ENCODE data around the gene RNGTT. TPM values are rescaled to one million over a fixed set of nuclear protein-coding genes. Genes with fewer than 3 reads are reported as not detected.

Gene RNGTT
- total RNA-seq, 1 donor from 2014 or later: 23.3 TPM

GRCh38 chr6:88920774-88921733 is 42.4 kb downstream of the RNGTT start:
- Mint-ChIP-seq H3K27ac (ENCODE audit: unreplicated experiment) (no peak overlapping the region), H3K4me1 (no peaks in the 10 kb centered on the region), H3K9me3 (no peaks in the 10 kb centered on the region), H3K27me3 (ENCODE audit: low read depth) (no peaks in the 10 kb centered on the region), H3K4me3 (no peak overlapping the region), H3K36me3 (ENCODE audit: low read depth) (peaks cover 16% of the 10 kb centered on the region)
- TF ChIP-seq, protein P1, sequence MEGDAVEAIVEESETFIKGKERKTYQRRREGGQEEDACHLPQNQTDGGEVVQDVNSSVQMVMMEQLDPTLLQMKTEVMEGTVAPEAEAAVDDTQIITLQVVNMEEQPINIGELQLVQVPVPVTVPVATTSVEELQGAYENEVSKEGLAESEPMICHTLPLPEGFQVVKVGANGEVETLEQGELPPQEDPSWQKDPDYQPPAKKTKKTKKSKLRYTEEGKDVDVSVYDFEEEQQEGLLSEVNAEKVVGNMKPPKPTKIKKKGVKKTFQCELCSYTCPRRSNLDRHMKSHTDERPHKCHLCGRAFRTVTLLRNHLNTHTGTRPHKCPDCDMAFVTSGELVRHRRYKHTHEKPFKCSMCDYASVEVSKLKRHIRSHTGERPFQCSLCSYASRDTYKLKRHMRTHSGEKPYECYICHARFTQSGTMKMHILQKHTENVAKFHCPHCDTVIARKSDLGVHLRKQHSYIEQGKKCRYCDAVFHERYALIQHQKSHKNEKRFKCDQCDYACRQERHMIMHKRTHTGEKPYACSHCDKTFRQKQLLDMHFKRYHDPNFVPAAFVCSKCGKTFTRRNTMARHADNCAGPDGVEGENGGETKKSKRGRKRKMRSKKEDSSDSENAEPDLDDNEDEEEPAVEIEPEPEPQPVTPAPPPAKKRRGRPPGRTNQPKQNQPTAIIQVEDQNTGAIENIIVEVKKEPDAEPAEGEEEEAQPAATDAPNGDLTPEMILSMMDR (conservative IDR thresholded peaks at IDR 0.05): no peak
- no peak for DNase-seq (ENCODE audit: low read depth, low spot score)

DNA sequence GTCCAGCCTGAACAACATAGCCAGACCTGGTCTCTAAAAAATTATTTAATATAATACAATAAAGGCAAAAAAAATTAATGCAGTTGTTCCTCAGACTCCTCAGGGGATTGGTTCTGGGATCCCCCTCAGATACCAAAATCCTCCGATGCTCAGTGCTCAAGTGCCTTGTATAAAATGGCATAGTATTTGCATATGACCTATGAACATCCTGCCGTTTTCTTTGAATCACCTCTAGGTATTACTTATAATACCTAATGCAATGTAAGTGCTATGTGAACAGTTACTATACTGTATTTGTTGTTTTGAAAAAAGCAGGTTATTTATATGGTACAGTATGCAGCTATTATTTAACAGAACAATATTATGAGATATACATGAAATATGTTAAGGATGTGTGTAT is 43.3 kb downstream of the RNGTT start:
- peaks cover 20% of the 10 kb centered on the region for H3K36me3 Mint-ChIP-seq (ENCODE audit: low read depth)
- no peaks in the 10 kb centered on the region for H3K4me1 Mint-ChIP-seq

DNA sequence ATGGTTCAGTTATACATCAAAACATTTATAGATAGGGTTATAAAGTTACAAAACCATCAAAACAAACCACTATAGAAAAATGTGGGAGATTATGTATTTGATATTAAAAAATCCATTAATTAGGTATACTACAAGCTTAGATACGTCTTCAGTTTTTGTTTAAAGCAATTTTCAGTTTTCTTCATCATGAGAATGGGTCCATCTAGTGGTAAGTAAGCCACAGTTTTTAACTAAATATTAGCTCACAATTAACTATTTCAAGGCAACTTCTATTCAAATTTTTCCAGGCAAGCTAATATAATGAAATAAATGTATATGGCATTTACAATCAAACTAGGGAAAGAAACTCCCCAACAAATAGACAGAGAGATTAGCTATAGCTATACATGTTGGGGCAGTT is 44.4 kb downstream of the RNGTT start:
- H3K9me3 Mint-ChIP-seq: peaks cover 7% of the 10 kb centered on the region
- no peak overlapping the region for H3K4me3 Mint-ChIP-seq
- TF ChIP-seq, protein P1 (conservative IDR thresholded peaks at IDR 0.05): peak; percentile 43
- H3K27me3 Mint-ChIP-seq (ENCODE audit: low read depth): no peaks in the 10 kb centered on the region
- no peak overlapping the region for H3K27ac Mint-ChIP-seq (ENCODE audit: unreplicated experiment)
- no peak for DNase-seq (ENCODE audit: low read depth, low spot score)
- H3K36me3 Mint-ChIP-seq (ENCODE audit: low read depth): peaks cover 20% of the 10 kb centered on the region
- no peaks in the 10 kb centered on the region for H3K4me1 Mint-ChIP-seq

More for the DNA sequence above, 43.3 kb downstream of the RNGTT start:
- Mint-ChIP-seq H3K4me3 (no peak overlapping the region), H3K27me3 (ENCODE audit: low read depth) (no peaks in the 10 kb centered on the region), H3K9me3 (peaks cover 3% of the 10 kb centered on the region), H3K27ac (ENCODE audit: unreplicated experiment) (no peak overlapping the region)
- DNase-seq (ENCODE audit: low read depth, low spot score): no peak
- TF ChIP-seq, protein P1 (conservative IDR thresholded peaks at IDR 0.05): no peak

- H3K9me3 Mint-ChIP-seq: peaks cover 7% of the 10 kb centered on the region
- H3K27me3 Mint-ChIP-seq (ENCODE audit: low read depth): no peaks in the 10 kb centered on the region
- peaks cover 10% of the 10 kb centered on the region for H3K36me3 Mint-ChIP-seq (ENCODE audit: low read depth)
- no peak overlapping the region for H3K27ac Mint-ChIP-seq (ENCODE audit: unreplicated experiment)
- H3K4me3 Mint-ChIP-seq: no peak overlapping the region
- H3K4me1 Mint-ChIP-seq: peaks cover 13% of the 10 kb centered on the region
- TF ChIP-seq, protein P1 (conservative IDR thresholded peaks at IDR 0.05): no peak
- no peak for DNase-seq (ENCODE audit: low read depth, low spot score)
Observed at GRCh38 chr6:88916615-88917208, 46.7 kb downstream of the RNGTT start.

- Mint-ChIP-seq H3K27me3 (ENCODE audit: low read depth) (no peaks in the 10 kb centered on the region), H3K9me3 (peaks cover 7% of the 10 kb centered on the region), H3K4me1 (peaks cover 23% of the 10 kb centered on the region), H3K4me3 (no peak overlapping the region), H3K36me3 (ENCODE audit: low read depth) (peaks cover 12% of the 10 kb centered on the region), H3K27ac (ENCODE audit: unreplicated experiment) (peak overlapping the region; percentile 47)
- DNase-seq (ENCODE audit: low read depth, low spot score): no peak
- TF ChIP-seq, protein P1 (conservative IDR thresholded peaks at IDR 0.05): no peak
Observed at GRCh38 chr6:88914895-88915598, 48.4 kb downstream of the RNGTT start.

All from neural crest cell (in vitro differentiated cells).